Fibroblast of skin of back (primary cell): Measurements from ENCODE around the gene NECTIN4. TPM values are rescaled to one million over a fixed set of nuclear protein-coding genes. Genes with fewer than 3 reads are reported as not detected.
"Not testable (repeated sequence)": the region's sequence is repeated elsewhere in the genome, so short reads cannot be mapped to it uniquely, and the experiment has no call there.

ENCODE experiments used
- DNase-seq: peaks from one replicate; pipeline ENCODE4 v3.0.0-alpha.2; 2013
- polyA plus RNA-seq, 2 experiments: library from polyadenylated mRNA; unstranded; fragments of 120-200 nt; gene quantifications; one replicate each; pipeline ENCODE4 v1.2.1, GENCODE V29; 2013; ENCODE audit not compliant: insufficient read length in 2 of 2

The NECTIN4 gene
- 0.10 TPM for polyA plus RNA-seq (2013, experiment 1 of 2; ENCODE audit: insufficient read length)
- 0.05 TPM for polyA plus RNA-seq (2013, experiment 2 of 2; ENCODE audit: insufficient read length)

- no peak for DNase-seq
Observed at GRCh38 chr1:161089251-161089924, at the start of gene NECTIN4. Gene NECTIN4 (minus strand): TSS chr1:161089558. CDS start chr1:161089296, 262 bp downstream.

GRCh38 chr1:161138431-161138830 is 49.1 kb upstream of the NECTIN4 start:
- no peak for DNase-seq

- no peak for DNase-seq
Observed at GRCh38 chr1:161137881-161138280, 48.5 kb upstream of the NECTIN4 start.

GRCh38 chr1:161133220-161133740 is 43.9 kb upstream of the NECTIN4 start:
- peak; percentile 8 for DNase-seq

GRCh38 chr1:161132410-161133219 is 43.3 kb upstream of the NECTIN4 start, which contains the start of gene DEDD:
Gene DEDD (minus strand): TSS chr1:161132667. CDS start chr1:161124462, 8,205 bp downstream.
- peak; percentile 98 for DNase-seq

GRCh38 chr1:161131523-161132409 is 42.4 kb upstream of the NECTIN4 start:
- peak; percentile 17 for DNase-seq

- no peak for DNase-seq
Observed at GRCh38 chr1:161130266-161130665, 40.9 kb upstream of the NECTIN4 start.

GRCh38 chr1:161128591-161129420 is 39.4 kb upstream of the NECTIN4 start:
- DNase-seq: no peak

- no peak for DNase-seq
Observed at GRCh38 chr1:161127649-161128048, 38.3 kb upstream of the NECTIN4 start.

- DNase-seq: no peak
Observed at GRCh38 chr1:161122967-161123366, 33.6 kb upstream of the NECTIN4 start.

- no peak for DNase-seq
Observed at GRCh38 chr1:161121834-161122233, 32.5 kb upstream of the NECTIN4 start.

- DNase-seq: no peak
Observed at GRCh38 chr1:161121042-161121650, 31.8 kb upstream of the NECTIN4 start.

GRCh38 chr1:161119092-161119903 is 29.9 kb upstream of the NECTIN4 start:
- peak; percentile 77 for DNase-seq

- peak; percentile 79 for DNase-seq
Observed at GRCh38 chr1:161117759-161118581, 28.6 kb upstream of the NECTIN4 start, which contains the start of the genes NIT1 and PFDN2. Gene NIT1 (plus strand): TSS chr1:161118105. CDS start chr1:161118177, 72 bp downstream. Gene PFDN2 (minus strand): TSS chr1:161118037. CDS start chr1:161118026, 11 bp downstream.

- not testable (repeated sequence) for DNase-seq
Observed at GRCh38 chr1:161115961-161116360, 26.6 kb upstream of the NECTIN4 start.

- DNase-seq: peak; percentile 47
Observed at GRCh38 chr1:161115132-161115711, 25.9 kb upstream of the NECTIN4 start.

GRCh38 chr1:161114556-161114955 is 25.2 kb upstream of the NECTIN4 start:
- DNase-seq: no peak

GRCh38 chr1:161113915-161114314 is 24.6 kb upstream of the NECTIN4 start:
- DNase-seq: no peak
